ENCODE data around the gene GOSR2.
"Not testable (repeated sequence)": the region's sequence is repeated elsewhere in the genome, so short reads cannot be mapped to it uniquely, and the experiment has no call there.

The GOSR2 gene

DNA sequence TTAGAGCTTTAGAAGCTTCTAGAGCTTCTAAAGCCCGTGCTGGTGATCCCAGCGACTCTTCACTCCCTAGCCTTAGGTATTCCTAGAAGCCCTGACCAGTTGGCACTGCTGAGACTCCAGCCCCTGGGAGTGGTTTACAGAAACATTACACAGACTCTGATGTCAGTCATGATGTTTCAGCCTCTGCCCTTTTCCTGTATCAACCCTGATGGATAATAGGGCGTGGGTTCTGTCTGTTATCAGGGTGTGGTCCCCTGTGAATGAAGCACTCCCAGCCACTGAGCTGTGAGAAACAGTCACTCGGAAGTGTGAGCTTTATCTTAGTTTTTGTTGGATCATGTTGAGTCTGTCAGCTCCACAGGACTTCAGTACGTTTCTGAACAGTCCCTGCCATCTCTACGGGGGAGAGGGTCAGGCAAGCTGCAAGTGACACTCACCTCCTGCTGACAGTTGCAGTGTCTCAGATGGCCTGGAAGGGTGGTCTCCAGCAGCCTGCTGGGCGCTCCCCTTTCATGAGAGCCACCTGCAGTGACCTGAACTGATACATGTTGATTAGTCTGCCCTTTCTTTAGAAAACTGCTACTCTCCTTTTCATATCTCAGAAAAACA lies 12.8 kb downstream of the GOSR2 start:
- no peak for DNase-seq

DNA sequence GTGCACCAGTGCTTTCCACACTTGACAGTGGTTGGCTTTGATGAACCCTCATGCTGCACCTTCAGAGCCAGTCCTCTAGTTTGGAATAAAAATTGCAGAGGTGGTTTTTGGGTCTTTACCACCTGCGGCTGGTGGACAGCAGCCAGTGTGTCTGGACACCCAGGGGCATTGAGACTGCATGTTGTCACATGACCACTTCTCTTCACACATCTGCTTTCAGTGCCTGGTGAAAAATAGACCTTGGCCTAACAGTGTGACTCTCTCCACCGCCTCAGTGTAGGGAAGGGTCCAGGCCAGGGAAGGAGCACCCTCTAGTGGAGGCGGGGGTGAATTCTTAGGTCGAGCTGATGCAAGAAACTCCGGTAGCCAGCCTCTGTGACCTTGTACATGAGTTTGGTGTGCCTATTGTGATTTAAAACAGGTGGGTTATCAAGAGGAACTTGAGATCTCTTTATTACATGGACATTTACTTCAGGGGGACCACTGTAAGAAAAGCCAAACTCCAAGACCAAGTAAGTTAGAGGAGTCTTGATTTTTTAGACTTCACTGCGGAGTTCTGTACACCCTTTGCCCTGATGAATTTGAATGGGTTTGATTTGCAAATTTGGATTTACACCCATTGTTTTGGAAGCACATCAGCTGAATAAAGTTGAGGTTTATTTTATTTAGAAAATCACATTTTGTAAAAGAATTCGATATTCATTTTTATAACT lies 17.9 kb downstream of the GOSR2 start:
- DNase-seq: peak; percentile 58

GRCh38 chr17:46942441-46943217 lies 19.7 kb downstream of the GOSR2 start:
- peak; percentile 73 for DNase-seq

- DNase-seq: no peak
Measured at GRCh38 chr17:46943218-46943500, 20.2 kb downstream of the GOSR2 start.

- peak; percentile 44 for DNase-seq
Measured at GRCh38 chr17:46943501-46944393, 20.8 kb downstream of the GOSR2 start.

GRCh38 chr17:46944931-46945330 lies 22.0 kb downstream of the GOSR2 start:
- DNase-seq: no peak

DNA sequence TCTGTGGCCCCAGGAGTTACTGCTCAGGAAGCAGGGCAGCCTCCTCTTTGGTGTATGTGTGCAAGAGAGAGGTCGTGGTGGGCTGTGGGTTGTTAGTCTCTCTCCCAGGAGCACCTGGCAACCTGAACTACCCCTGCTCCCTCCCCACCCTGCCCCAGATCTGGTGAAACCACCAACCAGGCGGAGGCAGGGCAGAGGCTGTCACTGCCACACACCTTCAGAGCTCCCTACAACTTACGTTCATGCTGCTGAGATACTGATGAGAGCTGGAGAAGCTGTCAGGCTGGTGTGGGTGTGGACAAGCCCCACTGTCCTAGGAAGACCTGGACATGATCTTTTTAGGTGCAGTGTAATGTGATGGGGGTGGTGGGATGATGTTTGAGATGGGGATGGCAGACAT lies 24.3 kb downstream of the GOSR2 start:
- DNase-seq: no peak

GRCh38 chr17:46948544-46948943 lies 25.6 kb downstream of the GOSR2 start:
- no peak for DNase-seq

GRCh38 chr17:46949291-46950174 lies 26.6 kb downstream of the GOSR2 start:
- peak; percentile 47 for DNase-seq

- no peak for DNase-seq
Measured at GRCh38 chr17:46950342-46950996, 27.5 kb downstream of the GOSR2 start.

GRCh38 chr17:46950997-46951621 lies 28.1 kb downstream of the GOSR2 start:
- no peak for DNase-seq

- DNase-seq: no peak
Measured at GRCh38 chr17:46951706-46952105, 28.7 kb downstream of the GOSR2 start.

- DNase-seq: no peak
Measured at GRCh38 chr17:46952115-46952514, 29.2 kb downstream of the GOSR2 start.

DNA sequence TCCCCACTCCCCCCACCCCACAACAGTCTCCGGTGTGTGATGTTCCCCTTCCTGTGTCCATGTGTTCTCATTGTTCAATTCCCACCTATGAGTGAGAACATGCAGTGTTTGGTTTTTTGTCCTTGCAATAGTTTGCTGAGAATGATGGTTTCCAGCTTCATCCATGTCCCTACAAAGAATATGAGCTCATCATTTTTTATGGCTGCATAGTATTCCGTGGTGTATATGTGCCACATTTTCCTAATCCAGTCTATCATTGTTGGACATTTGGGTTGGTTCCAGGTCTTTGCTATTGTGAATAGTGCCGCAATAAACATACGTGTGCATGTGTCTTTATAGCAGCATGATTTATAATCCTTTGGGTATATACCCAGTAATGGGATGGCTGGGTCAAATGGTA lies 30.2 kb downstream of the GOSR2 start:
- DNase-seq: not testable (repeated sequence)

DNA sequence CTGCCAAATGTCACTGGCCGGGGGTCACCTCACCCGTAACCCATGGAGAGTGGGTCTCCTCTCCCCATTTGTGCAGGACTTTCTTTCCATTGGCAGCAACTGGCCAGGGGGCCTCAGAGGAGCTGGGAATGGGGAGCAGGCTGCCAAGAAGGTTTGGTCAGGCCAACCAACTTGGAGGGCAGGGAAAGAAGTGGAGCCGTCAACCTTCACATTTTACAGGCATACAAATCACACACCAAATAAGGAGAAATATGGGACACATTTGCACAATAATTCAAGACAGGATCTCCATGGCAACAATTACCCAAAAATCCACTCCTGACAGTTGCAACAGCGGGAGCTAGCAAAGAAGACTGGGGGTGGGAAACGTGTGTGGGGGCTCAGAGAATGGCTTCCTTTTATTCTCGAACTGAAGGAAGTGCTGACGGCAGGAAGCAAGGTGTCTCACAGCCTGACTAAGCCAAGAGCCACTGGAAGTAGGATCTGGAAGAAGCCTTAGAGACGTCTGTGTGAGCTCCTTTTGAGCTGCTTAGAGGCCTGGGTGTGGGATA lies 35.2 kb downstream of the GOSR2 start:
- DNase-seq: no peak

- DNase-seq: no peak
Measured at GRCh38 chr17:46960152-46960551, 37.2 kb downstream of the GOSR2 start.

DNA sequence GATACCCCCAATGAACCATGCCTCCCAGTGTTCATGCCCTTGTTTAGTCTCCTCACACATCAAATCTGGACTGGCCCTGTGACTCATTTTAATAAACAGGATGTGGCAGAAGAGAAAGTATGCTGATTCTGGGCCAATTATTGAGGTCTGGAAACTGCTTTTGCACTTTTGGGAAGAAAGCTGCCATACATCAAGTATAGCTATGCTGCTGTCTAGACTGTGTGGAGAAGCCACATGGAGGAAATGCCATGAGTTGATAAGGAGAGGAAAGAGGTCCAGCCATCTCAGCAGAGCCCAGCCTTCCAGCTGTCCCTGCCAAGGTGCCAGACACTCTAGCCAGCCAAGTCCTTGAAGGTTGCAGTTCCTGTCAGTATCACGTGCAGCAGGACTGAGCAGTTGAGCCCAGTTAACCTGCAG lies 39.4 kb downstream of the GOSR2 start:
- no peak for DNase-seq

DNA sequence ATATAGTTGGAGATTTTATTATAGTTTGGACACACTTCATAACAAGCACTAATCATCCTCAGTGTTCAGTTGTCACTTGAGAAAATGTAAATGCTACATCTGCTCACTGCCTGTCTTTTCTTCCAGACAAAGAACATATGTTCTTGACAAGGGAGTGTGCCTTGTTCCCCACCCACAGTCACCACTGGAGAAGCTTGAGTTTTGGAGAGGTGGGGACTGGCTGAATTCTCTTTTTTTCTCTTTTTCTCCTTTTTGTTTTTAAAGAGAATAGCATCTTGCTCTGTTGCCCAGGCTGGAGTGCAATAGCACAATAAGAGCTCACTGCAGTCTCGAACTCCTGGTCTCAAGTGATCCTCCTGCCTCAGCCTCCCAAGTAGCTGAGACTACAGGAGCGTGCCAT lies 40.6 kb downstream of the GOSR2 start:
- DNase-seq: no peak

GRCh38 chr17:46964315-46965265 lies 41.6 kb downstream of the GOSR2 start:
- no peak for DNase-seq

Data from kidney glomerular epithelial cell (primary cell).